Left lung (tissue), 10 donors: ENCODE data around the gene ARPP19. TPM values are rescaled to one million over a fixed set of nuclear protein-coding genes. Genes with fewer than 3 reads are reported as not detected.

Experiments used
- ATAC-seq: fragments of 200-7000 bp; cut with Tn5 transposase; one replicate; pipeline ENCODE4 v1.9.1; 2020; ENCODE audit warnings: moderate library complexity
- DNase-seq, 4 donors: peaks; one replicate each; pipeline ENCODE4 v3.0.0-alpha.2; 2013 to 2020
- H3K27ac ChIP-seq, 2 donors: fragments of 200-600 bp; sonication (generic) in 1 of 2; one replicate each; pipeline versions ENCODE4 v1.5.0 to v1.8.0; 2020 to 2021
- H3K27me3 ChIP-seq, 2 donors: fragments of 200-600 bp; sonication (generic) in 1 of 2; one replicate each; pipeline versions ENCODE4 v1.5.0 to v1.8.0; 2020 to 2021
- H3K36me3 ChIP-seq, 2 donors: fragments of 200-600 bp; sonication (generic) in 1 of 2; one replicate each; pipeline versions ENCODE4 v1.5.0 to v1.8.0; 2020 to 2021
- H3K4me1 ChIP-seq, 2 donors: fragments of 200-600 bp; one replicate each; pipeline ENCODE4 v1.8.0; 2021
- H3K4me3 ChIP-seq, 2 donors: fragments of 200-600 bp; sonication (generic) in 1 of 2; one replicate each; pipeline versions ENCODE4 v1.5.0 to v1.8.0; 2020 to 2021; ENCODE audit warnings: mild to moderate bottlenecking in 1 of 2
- H3K9me3 ChIP-seq, 2 donors: fragments of 200-600 bp; sonication (generic) in 1 of 2; one replicate each; pipeline versions ENCODE4 v1.5.0 to v1.8.0; 2020 to 2021
- CTCF ChIP-seq, 2 donors: fragments of 200-600 bp; sonication (generic) in 1 of 2; IDR thresholded peaks; one replicate each; pipeline versions ENCODE4 v1.5.0 to v1.8.0; 2021; ENCODE audit warnings: antibody characterized with exemption in 2 of 2
- intact Hi-C, 2 donors: fragments of 100-400 bp; cut with DNase I; formaldehyde crosslinking; loops; one replicate each; pipeline versions ENCODE4 v1.11.2 to v1.14.2; 2022
- polyA plus RNA-seq, 6 donors: library from polyadenylated mRNA; unstranded; fragments of 120-200 nt; gene quantifications; one replicate each; pipeline ENCODE4 v1.2.1, GENCODE V29; 2013; ENCODE audit not compliant: insufficient read length in 6 of 6
- total RNA-seq, 2 donors: library from RNA; stranded (reverse); fragmentation: NEBNext Ultra II Directional; extraction: Animal tissue kit (Norgen Biotek cat#: 25700); gene quantifications; one replicate each; pipeline ENCODE4 v1.2.1, GENCODE V29; 2021
- donor health status: DM: no; HTN: yes; CAD: no.
- donor health status: DM: no; HTN: no; CAD: no.

The ARPP19 gene
- total and polyA plus RNA-seq, 8 donors = 96.3 to 158 (median 110) TPM

GRCh38 chr15:52559022-52559421, 9.8 kb downstream of the ARPP19 start:
- intact Hi-C loops = no loop called here
- H3K27ac ChIP-seq = no peak overlapping the region
- H3K4me1 ChIP-seq = peaks cover 0 to 53% of the 10 kb centered on the region in 2 donors
- H3K27me3 ChIP-seq = no peaks in the 10 kb centered on the region
- peaks cover 0 to 19% of the 10 kb centered on the region in 2 donors for H3K36me3 ChIP-seq
- no peak for DNase-seq
- no peak for ATAC-seq
- H3K4me3 ChIP-seq = no peak overlapping the region
- TF ChIP-seq CTCF (IDR thresholded peaks at IDR 0.05) = no peak
- no peaks in the 10 kb centered on the region for H3K9me3 ChIP-seq

GRCh38 chr15:52558196-52558595, 10.6 kb downstream of the ARPP19 start:
- Histone ChIP-seq H3K27me3 (no peaks in the 10 kb centered on the region), H3K4me1 (peaks cover 0 to 53% of the 10 kb centered on the region in 2 donors), H3K27ac (no peak overlapping the region), H3K36me3 (peaks cover 0 to 24% of the 10 kb centered on the region in 2 donors), H3K9me3 (no peaks in the 10 kb centered on the region), H3K4me3 (no peak overlapping the region)
- ATAC-seq (peak; percentile 77), DNase-seq (no peak)
- intact Hi-C loops = no loop called here
- no peak for TF ChIP-seq CTCF (IDR thresholded peaks at IDR 0.05)

- Histone ChIP-seq H3K4me1 (peaks cover 0 to 62% of the 10 kb centered on the region in 2 donors), H3K36me3 (peaks cover 0 to 24% of the 10 kb centered on the region in 2 donors), H3K4me3 (no peak overlapping the region), H3K27ac (no peak overlapping the region), H3K9me3 (no peaks in the 10 kb centered on the region), H3K27me3 (no peaks in the 10 kb centered on the region)
- DNase-seq (no peak), ATAC-seq (no peak)
- intact Hi-C loops = no loop called here
- TF ChIP-seq CTCF (IDR thresholded peaks at IDR 0.05) = no peak
Measured at GRCh38 chr15:52557274-52557641, 11.6 kb downstream of the ARPP19 start.

DNA sequence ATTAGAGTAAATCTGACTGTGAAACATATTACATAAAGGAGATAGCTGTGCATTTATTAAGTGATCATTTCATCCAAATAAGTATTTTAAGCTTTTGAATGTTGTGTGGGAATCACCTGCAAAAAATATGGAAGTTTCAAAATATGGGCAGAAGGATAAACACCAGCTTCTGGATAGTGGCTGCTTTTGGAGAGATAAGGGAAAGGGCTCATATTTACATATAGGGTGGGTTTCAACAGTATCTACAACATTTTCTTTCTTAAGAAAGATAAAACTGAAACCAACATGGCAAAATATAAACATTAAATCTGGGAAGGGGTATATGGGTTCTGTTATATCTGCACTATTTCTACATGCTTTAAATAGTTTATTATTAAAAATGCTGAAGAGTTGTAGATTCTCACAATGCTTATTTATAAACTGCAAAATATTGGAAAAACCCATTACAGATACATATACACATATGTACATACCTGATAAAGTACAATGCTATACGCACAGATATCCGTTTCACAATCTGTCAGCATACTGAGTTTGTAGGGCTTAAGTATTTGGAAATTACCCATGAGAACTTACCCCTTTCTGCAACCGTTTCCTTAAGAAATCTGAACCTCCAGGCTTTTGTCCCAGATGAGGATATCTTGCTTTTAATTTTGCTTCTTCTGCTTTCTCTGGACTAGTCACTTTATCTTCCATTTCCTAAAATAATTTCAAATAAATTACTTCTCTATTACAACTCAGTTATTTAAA, 12.1 kb downstream of the ARPP19 start:
- H3K27ac ChIP-seq = no peak overlapping the region
- ATAC-seq (no peak), DNase-seq (no peak)
- no peak for TF ChIP-seq CTCF (IDR thresholded peaks at IDR 0.05)
- H3K4me3 ChIP-seq = no peak overlapping the region
- peaks cover 0 to 30% of the 10 kb centered on the region in 2 donors for H3K36me3 ChIP-seq
- H3K27me3 ChIP-seq = no peaks in the 10 kb centered on the region
- H3K9me3 ChIP-seq = no peaks in the 10 kb centered on the region
- peaks cover 0 to 67% of the 10 kb centered on the region in 2 donors for H3K4me1 ChIP-seq
- intact Hi-C loops = no loop called here

GRCh38 chr15:52552303-52552702, 16.5 kb downstream of the ARPP19 start:
- Histone ChIP-seq H3K4me1 (peaks cover 0 to 38% of the 10 kb centered on the region in 2 donors), H3K27me3 (no peaks in the 10 kb centered on the region), H3K9me3 (no peaks in the 10 kb centered on the region), H3K27ac (peak overlapping the region in 1 of 2 donors; percentile 76), H3K4me3 (no peak overlapping the region), H3K36me3 (peaks cover 0 to 71% of the 10 kb centered on the region in 2 donors)
- TF ChIP-seq CTCF (IDR thresholded peaks at IDR 0.05) = no peak
- intact Hi-C loops = no loop called here
- ATAC-seq (peak; percentile 53), DNase-seq (no peak)
